ENCODE measurements around the gene ACYP2. TPM values are rescaled to one million over a fixed set of nuclear protein-coding genes. Genes with fewer than 3 reads are reported as not detected.
A peak's percentile ranks its signal among the peaks of the same experiment; 100 is the strongest.
"Not testable (repeated sequence)": the region's sequence is repeated elsewhere in the genome, so short reads cannot be mapped to it uniquely, and the experiment has no call there.

Gene ACYP2
- total RNA-seq, 1 donor from 2014 or later: 5.9 TPM

DNA sequence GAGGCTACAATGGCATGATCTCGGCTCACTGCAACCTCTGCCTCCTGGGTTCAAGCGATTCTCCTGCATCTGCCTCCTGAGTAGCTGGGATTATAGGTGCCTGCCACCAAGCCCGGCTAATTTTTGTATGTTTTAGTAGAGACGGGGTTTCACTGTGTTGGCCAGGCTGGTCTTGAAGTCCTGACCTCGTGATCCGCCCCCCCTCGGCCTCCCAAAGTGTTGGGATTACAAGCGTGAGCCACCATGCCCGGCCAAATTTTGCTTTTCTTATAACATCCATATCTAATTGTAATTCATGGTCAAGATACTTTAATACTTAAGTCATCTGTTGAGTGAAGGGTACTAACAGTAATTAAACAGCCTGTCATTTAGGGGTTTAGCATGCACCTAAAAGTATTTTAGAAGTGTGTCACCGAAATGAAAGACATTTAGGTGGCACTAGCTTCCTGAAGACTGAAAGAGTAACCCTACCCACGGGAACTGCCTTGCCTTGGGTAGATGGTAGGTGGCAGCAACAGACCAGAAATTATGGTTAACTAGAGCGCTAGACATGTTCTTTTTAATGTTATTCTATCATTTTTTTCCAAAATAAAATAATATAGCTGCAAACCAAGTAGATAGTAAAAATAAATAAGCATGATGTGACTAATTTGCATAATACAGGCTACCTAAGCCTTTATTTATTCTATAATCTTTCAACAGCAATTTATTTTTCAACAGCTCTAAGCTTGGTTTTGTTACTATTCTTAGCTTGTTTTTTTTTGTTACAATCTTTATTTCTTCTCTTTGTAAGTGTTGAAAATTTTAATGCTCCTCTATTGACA is 8.6 kb upstream of the ACYP2 start:
- Mint-ChIP-seq H3K36me3 (ENCODE audit: low read depth) (no peaks in the 10 kb centered on the region), H3K4me3 (no peak overlapping the region), H3K27me3 (peaks cover 11% of the 10 kb centered on the region), H3K4me1 (peaks cover 8% of the 10 kb centered on the region), H3K27ac (no peak overlapping the region), H3K9me3 (no peaks in the 10 kb centered on the region)
- intact Hi-C loops (cut with micrococcal nuclease): loop anchor here (2.0 to 5.0 kb wide), 2 partner anchors 396 to 415 kb away; no protein-coding TSS in a partner anchor
- peak; percentile 84 for DNase-seq

DNA sequence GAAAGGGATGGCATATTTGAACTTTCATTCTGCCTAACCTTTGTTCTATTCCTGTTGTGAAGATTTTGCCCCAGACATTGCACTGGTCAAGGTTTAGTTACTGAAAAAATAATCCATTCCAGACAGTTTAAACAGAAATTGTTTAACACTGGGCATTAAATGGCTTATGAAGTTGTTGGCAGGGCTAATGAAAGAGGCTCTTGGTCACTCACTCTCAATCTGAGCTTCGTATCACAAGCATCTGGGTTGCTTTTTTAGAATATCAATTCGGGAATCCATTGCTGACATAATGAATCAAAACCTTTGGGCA is 8.0 kb upstream of the ACYP2 start:
- H3K4me1 Mint-ChIP-seq: peaks cover 8% of the 10 kb centered on the region
- no peaks in the 10 kb centered on the region for H3K36me3 Mint-ChIP-seq (ENCODE audit: low read depth)
- no peaks in the 10 kb centered on the region for H3K9me3 Mint-ChIP-seq
- H3K27ac Mint-ChIP-seq: no peak overlapping the region
- intact Hi-C loops (cut with micrococcal nuclease): loop anchor here (2.0 to 5.0 kb wide), 2 partner anchors 395 to 415 kb away; no protein-coding TSS in a partner anchor
- H3K27me3 Mint-ChIP-seq: peaks cover 11% of the 10 kb centered on the region
- H3K4me3 Mint-ChIP-seq: no peak overlapping the region
- DNase-seq: no peak

DNA sequence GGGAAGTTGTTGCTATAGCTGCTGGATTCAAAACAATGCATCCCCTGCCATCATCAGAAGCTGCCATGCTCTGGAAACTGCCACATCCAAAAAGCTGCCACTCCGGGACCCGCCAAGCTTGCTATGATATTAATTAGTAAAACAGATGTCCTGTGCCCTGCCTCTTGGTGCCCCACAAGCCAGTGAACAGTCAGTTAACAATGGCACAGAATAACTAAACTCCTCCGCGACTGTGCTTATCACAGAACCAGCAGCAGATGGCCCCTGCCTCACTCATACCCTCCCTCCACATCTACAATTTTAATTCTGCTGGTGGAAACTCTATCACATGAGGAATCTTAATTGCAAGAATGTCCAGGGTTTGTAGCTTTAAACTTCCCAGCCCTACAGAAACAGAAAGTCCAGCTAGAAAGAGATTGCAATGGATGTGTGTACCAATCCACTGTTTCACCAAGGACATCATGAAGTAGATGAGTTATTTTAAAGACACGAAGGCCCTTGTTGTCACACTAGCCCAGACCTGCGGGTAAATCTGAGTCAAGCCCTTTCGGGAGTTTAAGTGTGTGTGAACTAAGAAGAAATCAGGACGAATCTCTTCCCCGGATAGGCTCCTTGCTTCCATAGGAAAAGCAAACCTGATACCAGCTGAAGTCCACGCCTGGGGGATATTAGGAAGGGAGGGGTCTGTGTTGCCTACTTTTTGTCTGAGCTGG is 7.4 kb upstream of the ACYP2 start:
- Mint-ChIP-seq H3K36me3 (ENCODE audit: low read depth) (no peaks in the 10 kb centered on the region), H3K4me3 (no peak overlapping the region), H3K27me3 (peaks cover 11% of the 10 kb centered on the region), H3K4me1 (peaks cover 8% of the 10 kb centered on the region), H3K9me3 (no peaks in the 10 kb centered on the region), H3K27ac (no peak overlapping the region)
- intact Hi-C loops (cut with micrococcal nuclease): loop anchor here (2.0 to 5.0 kb wide), 2 partner anchors 395 to 414 kb away; no protein-coding TSS in a partner anchor
- no peak for DNase-seq

DNA sequence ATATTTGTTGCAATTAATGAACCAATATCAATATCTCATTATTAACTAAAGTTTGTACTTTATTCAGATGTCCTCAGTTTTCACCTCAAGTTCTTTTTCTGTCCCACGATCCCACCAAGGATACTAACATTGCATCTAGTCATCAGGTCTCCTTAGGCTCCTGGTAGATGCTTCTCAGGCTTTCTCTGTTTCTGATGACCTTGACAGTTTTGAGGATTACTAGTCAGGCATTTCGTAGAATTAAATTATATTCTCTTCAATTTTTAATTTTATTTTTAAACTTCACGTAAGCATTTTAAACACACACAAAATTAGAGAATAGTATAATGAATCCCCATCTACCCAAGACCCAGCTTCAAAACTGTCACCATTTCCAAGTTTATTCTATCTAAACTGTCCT is 5.6 kb upstream of the ACYP2 start:
- intact Hi-C loops (cut with micrococcal nuclease): loop anchor here (5.0 kb wide), 1 partner anchor 412 kb away; no protein-coding TSS in a partner anchor
- H3K27me3 Mint-ChIP-seq: peaks cover 11% of the 10 kb centered on the region

DNA sequence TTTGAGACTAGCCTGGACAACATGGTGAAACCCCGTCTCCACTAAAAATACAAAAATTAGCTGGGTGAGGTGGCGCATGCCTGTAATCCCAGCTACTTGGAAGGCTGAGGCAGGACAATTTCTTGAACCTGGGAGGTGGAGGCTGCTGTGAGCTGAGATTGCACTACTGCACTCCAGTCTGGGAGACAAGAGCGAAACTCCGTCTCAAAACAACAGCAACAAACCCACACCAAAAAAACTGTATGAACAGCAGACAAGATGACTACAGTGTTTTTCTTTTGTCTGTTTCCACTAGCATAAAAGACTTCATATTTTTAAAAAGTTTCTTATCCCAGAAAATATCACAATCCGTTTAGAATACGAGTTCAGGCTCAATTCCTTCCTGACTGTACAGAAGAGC is 936 bp upstream of the ACYP2 start:
- intact Hi-C loops (cut with micrococcal nuclease): loop anchor here (2.0 kb wide), 2 partner anchors 328 to 342 kb away; partner anchors contain the start of genes ASB3, ERLEC1 and SPTBN1
- Mint-ChIP-seq H3K36me3 (ENCODE audit: low read depth) (peaks cover 23% of the 10 kb centered on the region), H3K27ac (peak overlapping the region; percentile 100), H3K4me1 (peaks cover 17% of the 10 kb centered on the region), H3K27me3 (peaks cover 14% of the 10 kb centered on the region), H3K4me3 (peak overlapping the region; percentile 98)
- H3K9me3 Mint-ChIP-seq, DNase-seq: not testable (repeated sequence)

More for the DNA sequence above, 5.6 kb upstream of the ACYP2 start:
- DNase-seq: no peak
- Mint-ChIP-seq H3K4me1 (peaks cover 7% of the 10 kb centered on the region), H3K36me3 (ENCODE audit: low read depth) (peaks cover under 1% of the 10 kb centered on the region), H3K4me3 (no peak overlapping the region), H3K27ac (no peak overlapping the region), H3K9me3 (no peaks in the 10 kb centered on the region)

DNA sequence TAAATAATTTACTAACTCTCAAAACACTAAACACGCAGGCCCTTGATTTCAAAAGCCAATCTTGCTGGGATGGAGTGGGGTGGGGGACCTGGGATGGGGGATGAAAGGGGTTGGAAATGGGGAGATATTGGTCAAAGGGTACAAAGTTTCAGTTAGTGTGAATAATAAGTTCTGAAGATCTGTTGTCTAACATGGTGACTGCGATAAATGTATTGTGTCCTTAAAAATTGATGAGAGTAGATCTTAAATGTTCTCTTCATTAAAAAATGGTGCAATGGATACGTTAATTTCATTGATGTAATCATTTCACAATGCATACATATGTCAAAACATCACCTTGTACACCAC is 505 bp upstream of the ACYP2 start:
- Mint-ChIP-seq H3K4me1 (peaks cover 17% of the 10 kb centered on the region), H3K36me3 (ENCODE audit: low read depth) (peaks cover 23% of the 10 kb centered on the region), H3K9me3 (peaks cover 9% of the 10 kb centered on the region), H3K27me3 (peaks cover 14% of the 10 kb centered on the region), H3K27ac (peak overlapping the region; percentile 100), H3K4me3 (peak overlapping the region; percentile 98)
- intact Hi-C loops (cut with micrococcal nuclease): loop anchor here (1.0 to 5.0 kb wide), 7 partner anchors 121 to 608 kb away; partner anchors contain the start of genes ASB3, CHAC2, EML6 and ERLEC1
- no peak for DNase-seq

DNA sequence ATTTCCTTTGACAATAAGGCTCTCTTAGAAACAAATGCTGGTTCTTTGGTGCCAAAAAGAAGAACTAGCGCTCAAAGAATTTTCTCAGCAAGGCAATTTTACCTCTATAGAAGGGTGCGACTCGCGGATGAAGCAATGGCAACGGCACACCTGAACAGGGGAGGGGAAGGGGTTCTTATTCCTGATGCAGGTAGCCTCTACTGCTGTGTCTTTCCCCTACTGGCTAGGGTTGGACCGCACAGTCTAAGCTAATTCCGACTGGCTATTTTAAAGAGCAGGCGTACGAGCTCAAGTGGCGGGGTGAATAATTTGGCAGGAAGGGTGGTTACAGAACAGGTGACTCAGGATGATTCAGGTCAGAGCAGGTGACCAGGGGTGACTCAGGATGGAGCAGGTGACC is 1.2 kb downstream of the ACYP2 start:
- H3K4me3 Mint-ChIP-seq: peak overlapping the region; percentile 21
- peak overlapping the region; percentile 75 for H3K27ac Mint-ChIP-seq
- intact Hi-C loops (cut with micrococcal nuclease): loop anchor here (5.0 kb wide), 1 partner anchor 216 kb away; a partner anchor contains a TSS
- H3K9me3 Mint-ChIP-seq, H3K27me3 Mint-ChIP-seq, DNase-seq: not testable (repeated sequence)
- peaks cover 25% of the 10 kb centered on the region for H3K36me3 Mint-ChIP-seq (ENCODE audit: low read depth)
- peaks cover 17% of the 10 kb centered on the region for H3K4me1 Mint-ChIP-seq

DNA sequence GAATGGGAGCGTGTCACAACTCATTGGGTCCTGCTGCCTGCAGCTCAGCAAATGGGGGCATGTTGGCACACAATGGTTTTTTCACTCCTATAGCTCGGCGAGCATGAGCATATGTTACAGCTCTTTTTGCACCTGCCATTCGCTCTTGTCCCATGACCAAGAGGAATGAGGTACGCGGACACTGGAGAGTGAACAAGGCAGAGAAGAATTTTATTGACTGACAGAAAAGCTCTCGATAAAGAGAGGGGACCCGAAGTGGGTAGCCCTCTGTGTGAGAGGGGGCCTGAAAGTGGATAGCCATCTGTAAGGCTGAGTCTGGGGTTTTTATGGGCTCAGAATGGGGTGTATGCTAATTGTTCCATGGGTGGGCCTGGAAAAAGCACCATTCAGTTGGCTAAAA is 5.5 kb downstream of the ACYP2 start:
- peaks cover 5% of the 10 kb centered on the region for H3K9me3 Mint-ChIP-seq
- intact Hi-C loops (cut with micrococcal nuclease): no loop called here
- peaks cover 6% of the 10 kb centered on the region for H3K4me1 Mint-ChIP-seq
- DNase-seq: no peak
- H3K36me3 Mint-ChIP-seq (ENCODE audit: low read depth): peaks cover 16% of the 10 kb centered on the region
- no peak overlapping the region for H3K27ac Mint-ChIP-seq
- H3K4me3 Mint-ChIP-seq: no peak overlapping the region
- H3K27me3 Mint-ChIP-seq: no peaks in the 10 kb centered on the region

DNA sequence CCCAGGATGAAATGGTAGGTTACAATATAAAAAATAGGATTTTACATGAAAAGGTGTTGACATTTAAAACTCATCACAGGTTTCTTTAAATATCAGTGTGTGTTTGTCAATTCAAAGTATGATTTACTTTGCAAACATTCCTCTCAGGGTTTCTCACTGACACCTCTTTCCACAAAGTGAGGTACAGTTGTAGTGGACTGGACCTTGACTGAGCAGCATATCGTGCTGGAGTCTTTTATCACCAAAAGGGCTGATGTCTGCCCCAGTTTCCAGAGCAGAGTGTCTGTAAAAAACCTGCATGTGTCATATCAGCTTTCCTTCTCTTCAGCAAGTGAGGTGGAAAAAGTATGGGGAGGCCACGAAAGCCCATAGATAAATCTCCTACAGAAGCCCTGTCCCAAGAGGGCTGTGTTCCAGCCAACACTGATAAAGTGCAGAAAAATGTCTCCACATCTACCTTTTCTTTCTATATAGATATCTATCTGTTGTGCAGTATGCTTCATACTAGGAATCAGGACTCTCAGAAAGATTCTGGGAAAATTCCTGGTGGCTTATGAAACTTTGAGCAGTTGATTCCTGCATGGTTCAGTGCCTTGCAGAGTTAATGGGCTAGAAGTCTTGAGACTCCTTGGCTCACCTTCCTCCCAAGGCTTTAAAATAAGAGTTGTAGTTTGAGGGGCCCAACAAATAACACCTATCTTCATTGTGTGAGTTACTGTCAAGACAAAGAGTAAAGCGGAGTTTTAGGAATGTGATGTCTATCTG is 6.9 kb downstream of the ACYP2 start:
- Mint-ChIP-seq H3K27me3 (no peaks in the 10 kb centered on the region), H3K4me3 (no peak overlapping the region)
- intact Hi-C loops (cut with micrococcal nuclease): no loop called here

DNA sequence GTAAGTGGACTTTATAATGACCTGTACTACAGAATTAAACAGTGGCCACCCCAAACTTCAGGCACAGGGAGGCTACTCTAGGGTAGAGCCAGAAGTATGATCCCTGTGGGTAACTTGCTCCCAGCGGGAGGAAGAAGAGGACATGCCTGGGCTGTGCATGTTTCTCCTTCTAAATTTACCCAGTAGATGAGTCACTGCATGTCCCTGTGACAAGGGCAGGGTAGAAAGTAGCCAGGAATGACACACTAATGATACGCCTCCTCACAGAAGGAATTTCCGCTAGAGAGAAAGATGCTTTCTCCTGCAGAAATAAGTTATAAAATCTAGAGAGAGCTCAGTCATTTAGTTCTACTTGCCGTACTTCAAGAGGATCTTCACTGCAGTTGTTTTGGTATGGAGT is 7.5 kb downstream of the ACYP2 start:
- DNase-seq: no peak
- Mint-ChIP-seq H3K27ac (no peak overlapping the region), H3K36me3 (ENCODE audit: low read depth) (peaks cover 8% of the 10 kb centered on the region), H3K9me3 (no peaks in the 10 kb centered on the region), H3K4me1 (no peaks in the 10 kb centered on the region), H3K27me3 (no peaks in the 10 kb centered on the region), H3K4me3 (no peak overlapping the region)
- intact Hi-C loops (cut with micrococcal nuclease): no loop called here

More for the DNA sequence above, 6.9 kb downstream of the ACYP2 start:
- Mint-ChIP-seq H3K4me1 (no peaks in the 10 kb centered on the region), H3K36me3 (ENCODE audit: low read depth) (peaks cover 10% of the 10 kb centered on the region), H3K27ac (no peak overlapping the region), H3K9me3 (no peaks in the 10 kb centered on the region)
- no peak for DNase-seq

DNA sequence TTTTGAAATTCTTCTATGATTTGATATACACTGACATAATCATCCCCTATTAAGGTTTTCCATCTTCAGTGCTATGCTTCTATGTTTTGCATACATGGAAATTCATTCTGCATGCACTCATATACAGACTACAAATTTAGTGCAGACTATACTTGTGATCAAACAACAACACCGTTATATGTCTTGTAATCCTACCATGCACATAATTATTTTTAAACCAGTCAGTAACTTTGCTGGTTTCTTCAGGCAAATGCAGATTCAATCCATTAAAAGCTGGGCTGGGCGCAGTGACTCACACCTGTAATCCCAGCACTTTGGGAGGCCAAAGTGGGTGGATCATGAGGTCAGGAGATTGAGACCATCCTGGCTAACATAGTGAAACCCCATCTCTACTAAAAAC is 11.8 kb downstream of the ACYP2 start:
- H3K9me3 Mint-ChIP-seq; H3K27ac Mint-ChIP-seq; H3K36me3 Mint-ChIP-seq (ENCODE audit: low read depth); intact Hi-C loops (cut with micrococcal nuclease); DNase-seq; H3K4me1 Mint-ChIP-seq; H3K27me3 Mint-ChIP-seq; H3K4me3 Mint-ChIP-seq: not testable (repeated sequence)

DNA sequence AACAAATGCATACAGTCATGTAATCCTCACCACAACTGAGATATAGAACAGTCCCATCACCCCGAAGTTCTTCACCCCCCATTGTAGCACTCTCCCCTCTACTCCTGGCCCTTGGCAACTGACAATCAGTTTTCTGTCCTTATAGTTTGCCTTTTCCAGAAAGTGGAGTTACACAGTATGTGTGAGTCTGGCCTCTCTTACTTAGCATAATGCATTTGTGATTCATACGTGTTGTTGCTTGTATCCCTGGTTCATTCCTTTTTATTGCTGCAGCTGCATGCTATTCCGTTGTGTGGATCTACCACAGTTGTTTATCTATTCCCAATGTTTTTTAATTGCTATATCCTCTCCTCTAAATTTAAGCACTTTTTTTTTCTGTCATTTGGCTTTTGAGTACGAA is 17.6 kb downstream of the ACYP2 start:
- intact Hi-C loops (cut with micrococcal nuclease): no loop called here
- peak; percentile 38 for DNase-seq
- H3K27me3 Mint-ChIP-seq: no peaks in the 10 kb centered on the region
- no peaks in the 10 kb centered on the region for H3K4me1 Mint-ChIP-seq
- no peak overlapping the region for H3K4me3 Mint-ChIP-seq
- H3K36me3 Mint-ChIP-seq (ENCODE audit: low read depth): peaks cover 3% of the 10 kb centered on the region
- H3K27ac Mint-ChIP-seq: no peak overlapping the region
- peaks cover 4% of the 10 kb centered on the region for H3K9me3 Mint-ChIP-seq

DNA sequence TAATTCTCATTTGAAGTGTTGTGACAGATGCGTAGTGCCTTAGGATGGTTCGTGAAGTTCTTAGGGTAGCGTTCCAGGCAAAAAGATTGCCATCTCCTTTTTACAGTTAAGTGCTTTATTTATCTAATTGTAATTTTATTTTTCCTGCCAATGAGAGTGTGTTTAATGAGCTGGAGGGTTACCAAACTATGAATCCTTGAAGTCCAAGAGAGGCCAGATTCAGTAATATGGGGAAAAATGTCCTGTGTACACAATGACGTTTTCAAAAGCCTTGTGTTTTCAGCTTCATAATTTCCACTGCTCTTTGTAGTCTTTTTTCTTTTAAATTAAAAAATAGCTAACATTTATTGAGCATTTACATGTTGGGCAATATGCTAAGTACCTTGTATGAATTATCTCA is 23.8 kb downstream of the ACYP2 start:
- Mint-ChIP-seq H3K4me3 (no peak overlapping the region), H3K27ac (no peak overlapping the region), H3K9me3 (peaks cover 4% of the 10 kb centered on the region), H3K4me1 (no peaks in the 10 kb centered on the region), H3K27me3 (no peaks in the 10 kb centered on the region), H3K36me3 (ENCODE audit: low read depth) (peaks cover 3% of the 10 kb centered on the region)
- no peak for DNase-seq
- intact Hi-C loops (cut with micrococcal nuclease): no loop called here
